ENCODE data around the gene TCF4. TPM values are rescaled to one million over a fixed set of nuclear protein-coding genes. Genes with fewer than 3 reads are reported as not detected.

Gene TCF4
- polyA plus RNA-seq, 1 of the 3 experiments (the other 2 are of a cell fraction) = 39.1 TPM

DNA sequence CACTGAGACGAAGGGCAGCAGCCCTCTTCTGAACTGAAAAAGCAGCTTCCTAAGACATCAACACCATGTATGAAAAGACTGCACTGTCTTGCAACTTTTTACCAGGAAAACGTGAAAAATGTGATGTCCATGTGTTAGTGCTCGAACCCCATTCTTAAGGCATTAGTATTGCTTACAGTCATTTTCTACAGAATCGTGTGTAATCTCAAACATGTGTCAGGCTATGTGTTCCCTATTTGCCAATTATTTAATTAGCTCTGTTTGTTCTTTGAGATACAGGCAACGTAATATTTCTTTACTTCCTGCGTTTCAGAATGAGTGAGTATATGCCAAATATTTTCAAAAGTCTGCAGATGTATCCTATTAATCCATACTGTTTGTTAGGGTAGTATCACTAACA lies 321.0 kb downstream of the TCF4 start (continued):
- TF ChIP-seq REST (IDR thresholded peaks at IDR 0.05; ENCODE audit: low read depth, low read length) (no peak), CHD2 (IDR thresholded peaks at IDR 0.05; ENCODE audit: low read length, partially characterized antibody) (no peak), RCOR1 (IDR thresholded peaks at IDR 0.05; ENCODE audit: low read length) (no peak), MEF2A (IDR thresholded peaks at IDR 0.05; ENCODE audit: borderline replicate concordance, low read depth) (no peak), TEAD4 (IDR thresholded peaks at IDR 0.05; ENCODE audit: borderline replicate concordance, insufficient read depth) (no peak), RXRA (IDR thresholded peaks at IDR 0.05; ENCODE audit: borderline replicate concordance, low read depth) (no peak)

GRCh38 chr18:55265984-55266383 lies 322.0 kb downstream of the TCF4 start:
- Histone ChIP-seq H3K79me2 (ENCODE audit: insufficient read depth) (peaks cover 54% of the 10 kb centered on the region), H3K9ac (no peak overlapping the region), H4K20me1 (ENCODE audit: insufficient read depth) (no peaks in the 10 kb centered on the region), H3K4me2 (no peak overlapping the region), H3K27me3 (ENCODE audit: insufficient read depth) (no peaks in the 10 kb centered on the region), H3K9me3 (no peaks in the 10 kb centered on the region), H3K4me3 (ENCODE audit: low read depth in 2 of 2, low read length in 1 of 2) (no peak overlapping the region), H3K9me2 (no peaks in the 10 kb centered on the region), H2AFZ (ENCODE audit: low read depth) (no peak overlapping the region), H3K4me1 (ENCODE audit: control insufficient read depth in 1 of 2, insufficient read depth in 2 of 2, low read depth in 1 of 2, low read length in 1 of 2) (peaks cover 23 to 29% of the 10 kb centered on the region in 2 experiments; a peak in 3 of 4 replicates), H3K36me3 (replicated peaks in 1 of 2; ENCODE audit: control insufficient read depth in 1 of 2, insufficient read depth in 2 of 2, low read length in 1 of 2) (peaks cover 67 to 93% of the 10 kb centered on the region in 2 experiments), H3F3A (replicated peaks; ENCODE audit: insufficient read depth) (peaks cover 27% of the 10 kb centered on the region), H3K27ac (ENCODE audit: low read depth in 2 of 2, low read length in 1 of 2) (peak overlapping the region; percentile 29 to 85; a peak in 3 of 4 replicates)
- no peak for DNase-seq
- TF ChIP-seq MEF2A (IDR thresholded peaks at IDR 0.05; ENCODE audit: borderline replicate concordance, low read depth) (no peak), FOXM1 (IDR thresholded peaks at IDR 0.05; ENCODE audit: low read depth) (no peak), GABPA (IDR thresholded peaks at IDR 0.05; ENCODE audit: low read depth) (no peak), FOSL2 (IDR thresholded peaks at IDR 0.05; ENCODE audit: borderline replicate concordance, low read depth) (no peak), RCOR1 (IDR thresholded peaks at IDR 0.05; ENCODE audit: low read length) (no peak), GATA2 (CRISPR knock-in tag; IDR thresholded peaks at IDR 0.05) (no peak), TCF12 (IDR thresholded peaks at IDR 0.05) (no peak), RXRA (IDR thresholded peaks at IDR 0.05; ENCODE audit: borderline replicate concordance, low read depth) (no peak), RFX5 (IDR thresholded peaks at IDR 0.05; ENCODE audit: low read length) (no peak)
- TF ChIP-seq, protein P1, sequence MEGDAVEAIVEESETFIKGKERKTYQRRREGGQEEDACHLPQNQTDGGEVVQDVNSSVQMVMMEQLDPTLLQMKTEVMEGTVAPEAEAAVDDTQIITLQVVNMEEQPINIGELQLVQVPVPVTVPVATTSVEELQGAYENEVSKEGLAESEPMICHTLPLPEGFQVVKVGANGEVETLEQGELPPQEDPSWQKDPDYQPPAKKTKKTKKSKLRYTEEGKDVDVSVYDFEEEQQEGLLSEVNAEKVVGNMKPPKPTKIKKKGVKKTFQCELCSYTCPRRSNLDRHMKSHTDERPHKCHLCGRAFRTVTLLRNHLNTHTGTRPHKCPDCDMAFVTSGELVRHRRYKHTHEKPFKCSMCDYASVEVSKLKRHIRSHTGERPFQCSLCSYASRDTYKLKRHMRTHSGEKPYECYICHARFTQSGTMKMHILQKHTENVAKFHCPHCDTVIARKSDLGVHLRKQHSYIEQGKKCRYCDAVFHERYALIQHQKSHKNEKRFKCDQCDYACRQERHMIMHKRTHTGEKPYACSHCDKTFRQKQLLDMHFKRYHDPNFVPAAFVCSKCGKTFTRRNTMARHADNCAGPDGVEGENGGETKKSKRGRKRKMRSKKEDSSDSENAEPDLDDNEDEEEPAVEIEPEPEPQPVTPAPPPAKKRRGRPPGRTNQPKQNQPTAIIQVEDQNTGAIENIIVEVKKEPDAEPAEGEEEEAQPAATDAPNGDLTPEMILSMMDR (IDR thresholded peaks at IDR 0.05) = no peak
- TF ChIP-seq, protein P2, sequence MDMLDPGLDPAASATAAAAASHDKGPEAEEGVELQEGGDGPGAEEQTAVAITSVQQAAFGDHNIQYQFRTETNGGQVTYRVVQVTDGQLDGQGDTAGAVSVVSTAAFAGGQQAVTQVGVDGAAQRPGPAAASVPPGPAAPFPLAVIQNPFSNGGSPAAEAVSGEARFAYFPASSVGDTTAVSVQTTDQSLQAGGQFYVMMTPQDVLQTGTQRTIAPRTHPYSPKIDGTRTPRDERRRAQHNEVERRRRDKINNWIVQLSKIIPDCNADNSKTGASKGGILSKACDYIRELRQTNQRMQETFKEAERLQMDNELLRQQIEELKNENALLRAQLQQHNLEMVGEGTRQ (IDR thresholded peaks at IDR 0.05; ENCODE audit: borderline replicate concordance, low read depth, low read length) = no peak
- CTCF ChIA-PET = interaction anchor here (1.3 to 1.4 kb wide), 2 partner anchors 32 kb away, joined by 3 to 6 read pairs; no protein-coding TSS in a partner anchor
- WGBS (ENCODE audit: low lambda C conversion rate) = 84% methylated on average over 3 of the region's 3 CpGs
- POLR2A ChIA-PET = no interaction called here
